Measurements from ENCODE around the gene AGO4. TPM values are rescaled to one million over a fixed set of nuclear protein-coding genes. Genes with fewer than 3 reads are reported as not detected.

Gene AGO4
- total and polyA plus RNA-seq, 7 donors: 3.5 to 27.4 (median 13.9) TPM

- no peak for TF ChIP-seq CTCF (IDR thresholded peaks at IDR 0.05)
- intact Hi-C loops (cut with DNase I): no loop called here
- WGBS, 3 donors: 94 to 100% (median 96%) methylated on average over 1 of the region's 1 CpG
- no peak for ATAC-seq
- no peak for DNase-seq
- no peak overlapping the region for H3K4me3 ChIP-seq
- H3K9me3 ChIP-seq: no peaks in the 10 kb centered on the region
- no peaks in the 10 kb centered on the region for H3K4me1 ChIP-seq
- no peaks in the 10 kb centered on the region for H3K27me3 ChIP-seq (ENCODE audit: insufficient read depth in 3 of 3, low read length in 2 of 3)
- no peak overlapping the region for H3K27ac ChIP-seq
- H3K36me3 ChIP-seq (ENCODE audit: insufficient read depth in 1 of 2, low read depth in 1 of 2): peaks cover 4 to 98% of the 10 kb centered on the region in 2 donors
Measured at GRCh38 chr1:35894656-35895055, 86.8 kb downstream of the AGO4 start.

DNA sequence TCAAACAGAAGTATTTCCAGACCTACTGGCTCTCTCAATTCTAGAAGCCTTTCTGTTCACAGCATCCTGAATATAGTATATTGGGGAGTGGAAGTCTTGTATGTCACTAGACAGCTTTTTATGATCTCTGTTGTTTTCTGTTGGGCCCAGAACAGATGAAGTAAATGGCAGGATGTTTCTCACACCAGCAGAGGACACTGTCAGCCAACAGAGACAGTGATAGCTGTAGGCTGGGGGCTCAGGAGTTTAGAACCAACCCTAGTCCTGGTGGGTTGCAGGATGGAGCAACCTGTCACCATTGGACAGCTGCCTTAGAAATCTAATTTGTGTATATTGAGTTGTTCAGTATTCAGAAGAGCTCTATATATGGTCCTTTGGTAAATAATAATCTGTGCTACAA, 92.1 kb downstream of the AGO4 start:
- Histone ChIP-seq H3K4me1 (no peaks in the 10 kb centered on the region), H3K36me3 (ENCODE audit: insufficient read depth in 1 of 2, low read depth in 1 of 2) (peaks cover 6 to 99% of the 10 kb centered on the region in 2 donors)
- intact Hi-C loops (cut with DNase I): no loop called here

DNA sequence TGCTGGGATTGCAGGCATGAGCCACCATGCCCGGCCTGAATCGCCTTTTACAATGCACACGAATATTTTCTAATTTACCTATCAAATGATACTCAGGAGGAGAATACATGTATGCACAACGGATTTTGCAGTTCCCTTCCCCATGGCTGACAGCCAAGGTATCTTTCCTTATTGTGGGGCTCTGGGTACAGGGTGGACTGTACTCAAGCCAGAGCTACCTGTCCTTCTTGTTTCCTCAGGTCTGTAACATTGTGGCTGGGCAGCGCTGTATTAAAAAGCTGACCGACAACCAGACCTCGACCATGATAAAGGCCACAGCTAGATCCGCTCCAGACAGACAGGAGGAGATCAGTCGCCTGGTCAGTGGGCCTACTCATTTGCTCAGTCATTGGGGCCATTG, 93.4 kb downstream of the AGO4 start:
- WGBS, 3 donors: 96 to 97% (median 97%) methylated on average over 9 of the region's 9 CpGs

More for the DNA sequence above, 92.1 kb downstream of the AGO4 start:
- DNase-seq (no peak), ATAC-seq (no peak)
- Histone ChIP-seq H3K4me3 (no peak overlapping the region), H3K9me3 (no peaks in the 10 kb centered on the region), H3K27me3 (ENCODE audit: insufficient read depth in 3 of 3, low read length in 2 of 3) (no peaks in the 10 kb centered on the region), H3K27ac (no peak overlapping the region)
- no peak for TF ChIP-seq CTCF (IDR thresholded peaks at IDR 0.05)

DNA sequence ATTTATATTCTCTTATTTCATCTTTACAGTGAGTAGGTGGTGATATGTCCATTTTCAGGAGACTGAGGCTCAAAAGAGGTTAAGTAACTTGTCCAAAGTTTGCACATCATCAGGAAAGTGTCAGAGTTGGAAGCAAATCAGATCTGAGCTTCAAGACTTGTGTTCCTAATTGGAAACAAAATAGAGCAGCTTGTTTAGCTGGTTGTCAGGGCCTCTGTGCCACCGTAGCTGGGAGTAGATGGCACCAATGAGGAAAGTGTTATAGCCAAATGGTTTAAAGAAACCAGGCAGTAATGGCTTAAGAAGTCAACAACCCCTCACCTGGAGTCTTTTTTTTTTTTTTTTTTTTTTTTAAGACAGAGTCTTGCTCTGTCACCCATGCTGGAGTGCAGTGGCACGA, 94.9 kb downstream of the AGO4 start:
- no peak for TF ChIP-seq CTCF (IDR thresholded peaks at IDR 0.05)
- no peak for ATAC-seq
- WGBS, 3 donors: 88 to 90% (median 89%) methylated on average over 2 of the region's 2 CpGs
- Histone ChIP-seq H3K4me1 (no peaks in the 10 kb centered on the region), H3K27ac (no peak overlapping the region), H3K9me3 (no peaks in the 10 kb centered on the region), H3K27me3 (ENCODE audit: insufficient read depth in 3 of 3, low read length in 2 of 3) (no peaks in the 10 kb centered on the region), H3K4me3 (no peak overlapping the region), H3K36me3 (ENCODE audit: insufficient read depth in 1 of 2, low read depth in 1 of 2) (peaks cover 10 to 99% of the 10 kb centered on the region in 2 donors)
- no peak for DNase-seq
- intact Hi-C loops (cut with DNase I): no loop called here

More for the DNA sequence above, 93.4 kb downstream of the AGO4 start:
- no peak overlapping the region for H3K27ac ChIP-seq
- intact Hi-C loops (cut with DNase I): no loop called here
- TF ChIP-seq CTCF (IDR thresholded peaks at IDR 0.05): no peak
- H3K4me1 ChIP-seq: no peaks in the 10 kb centered on the region
- peaks cover 6 to 99% of the 10 kb centered on the region in 2 donors for H3K36me3 ChIP-seq (ENCODE audit: insufficient read depth in 1 of 2, low read depth in 1 of 2)
- DNase-seq: no peak
- no peaks in the 10 kb centered on the region for H3K9me3 ChIP-seq
- ATAC-seq: no peak
- H3K27me3 ChIP-seq (ENCODE audit: insufficient read depth in 3 of 3, low read length in 2 of 3): no peaks in the 10 kb centered on the region
- no peak overlapping the region for H3K4me3 ChIP-seq

Other genes with a start within 250 kb of the AGO4 start
- not detected for gene TFAP2E, start 234.7 kb upstream of the AGO4 start, total RNA-seq
- under 1 TPM; 0.04 to 0.12 (median 0.06) TPM for gene TFAP2E, start 234.7 kb upstream of the AGO4 start, polyA plus RNA-seq
- 10 to 100 TPM; 38.6 to 95.1 (median 67.5) TPM for gene PSMB2, start 166.5 kb upstream of the AGO4 start, total RNA-seq
- 100 to 1,000 TPM in 1 of 3 donors, 10 to 100 TPM in 2; 54.1 to 117 (median 94.5) TPM for gene PSMB2, start 166.5 kb upstream of the AGO4 start, polyA plus RNA-seq
- gene C1orf216, start 89.1 kb upstream of the AGO4 start, total RNA-seq: 10 to 100 TPM; 11.4 to 16.1 (median 14.1) TPM
- 10 to 100 TPM in 2 of 3 donors, 1 to 10 TPM in 1; 8.8 to 24.2 (median 21.1) TPM for gene C1orf216, start 89.1 kb upstream of the AGO4 start, polyA plus RNA-seq
- gene CLSPN, start 38.0 kb upstream of the AGO4 start, total RNA-seq: under 1 TPM in 3 of 4 donors, not detected in 1; 0.14 to 0.34 (median 0.15) TPM
- gene CLSPN, start 38.0 kb upstream of the AGO4 start, polyA plus RNA-seq: under 1 TPM in 2 of 3 donors, not detected in 1; 0.08 to 0.34 TPM
- gene AGO1, start 75.2 kb downstream of the AGO4 start, total RNA-seq: 10 to 100 TPM in 3 of 4 donors, 1 to 10 TPM in 1; 9.8 to 16.3 (median 12.8) TPM
- gene AGO1, start 75.2 kb downstream of the AGO4 start, polyA plus RNA-seq: 1 to 10 TPM; 2.2 to 6.4 (median 2.4) TPM
- 10 to 100 TPM; 10.4 to 17.6 (median 17.1) TPM for gene AGO3, start 123.1 kb downstream of the AGO4 start, total RNA-seq
- gene AGO3, start 123.1 kb downstream of the AGO4 start, polyA plus RNA-seq: 1 to 10 TPM; 2.2 to 8.9 (median 6.9) TPM

Measured in psoas muscle (tissue), 8 donors.